H1 (cell line): Measurements from ENCODE around the gene KLHDC7B.

Experiments used
- BRCA1 ChIP-seq: IDR thresholded peaks from 2 replicates; pipeline ENCODE4 v1.6.1; 2012; ENCODE audit warnings: low read depth, low read length, improper control_type of control experiment
- CTCF ChIP-seq, 3 experiments: IDR thresholded peaks; 1 replicate in 2 of 3; 2 replicates in 1 of 3; pipeline versions ENCODE4 v1.5.1 to v1.6.1; 2011; ENCODE audit warnings: low read length in 3 of 3, mild to moderate bottlenecking in 3 of 3, inconsistent platforms in 2 of 3, low read depth in 1 of 3, moderate library complexity in 1 of 3; ENCODE audit not compliant: insufficient read depth in 1 of 3; ENCODE audit errors: control extremely low read depth in 1 of 3
- EP300 ChIP-seq, 2 experiments: IDR thresholded peaks; 1 replicate in 1 of 2; 2 replicates in 1 of 2; pipeline ENCODE4 v1.6.1; 2011 to 2012; ENCODE audit warnings: low read depth in 2 of 2, low read length in 2 of 2, mild to moderate bottlenecking in 2 of 2, borderline replicate concordance in 1 of 2, inconsistent platforms in 1 of 2, moderate library complexity in 1 of 2
- POLR2A ChIP-seq, 2 experiments: IDR thresholded peaks; 1 replicate in 1 of 2; 2 replicates in 1 of 2; pipeline ENCODE4 v1.6.1; 2011; ENCODE audit warnings: low read depth in 2 of 2, low read length in 2 of 2, mild to moderate bottlenecking in 2 of 2; ENCODE audit errors: control extremely low read depth in 1 of 2
- SIX5 ChIP-seq: IDR thresholded peaks from 2 replicates; pipeline ENCODE4 v1.6.1; 2011; ENCODE audit warnings: mild to moderate bottlenecking, low read depth, low read length
- SUZ12 ChIP-seq: fragments of 200-600 bp; sonication (generic); IDR thresholded peaks from 2 replicates; pipeline ENCODE4 v1.6.1; 2012; ENCODE audit warnings: mild to moderate bottlenecking, inconsistent platforms, low read length, moderate library complexity, mixed read lengths

GRCh38 chr22:50517495-50518260 is 28.0 kb upstream of the KLHDC7B start:
- TF ChIP-seq POLR2A (IDR thresholded peaks at IDR 0.05; ENCODE audit: control extremely low read depth in 1 of 2, low read depth in 2 of 2, low read length in 2 of 2) (no peak), CTCF (IDR thresholded peaks at IDR 0.05; ENCODE audit: control extremely low read depth in 1 of 3, insufficient read depth in 1 of 3, low read depth in 1 of 3, low read length in 3 of 3) (no peak), BRCA1 (no peak), SUZ12 (no peak), EP300 (IDR thresholded peaks at IDR 0.05; ENCODE audit: borderline replicate concordance in 1 of 2, low read depth in 2 of 2, low read length in 2 of 2) (no peak), SIX5 (no peak)
